Activated naive CD8-positive, alpha-beta T cell (primary cell): ENCODE results near the gene PCDHGB3.
"Not testable (repeated sequence)": the region's sequence is repeated elsewhere in the genome, so short reads cannot be mapped to it uniquely, and the experiment has no call there.

ENCODE experiments used
- H3K27ac Mint-ChIP-seq: one replicate; pipeline ENCODE4 v1.8.0; 2021; ENCODE audit warnings: mixed read lengths
- H3K27me3 Mint-ChIP-seq: one replicate; pipeline ENCODE4 v1.8.0; 2021; ENCODE audit warnings: mixed read lengths
- H3K36me3 Mint-ChIP-seq: one replicate; pipeline ENCODE4 v1.8.0; 2021; ENCODE audit warnings: mixed read lengths
- H3K4me1 Mint-ChIP-seq: one replicate; pipeline ENCODE4 v1.8.0; 2021; ENCODE audit warnings: low read depth, mixed read lengths
- H3K4me3 Mint-ChIP-seq: one replicate; pipeline ENCODE4 v1.8.0; 2021; ENCODE audit warnings: mild to moderate bottlenecking, mixed read lengths
- H3K9me3 Mint-ChIP-seq: one replicate; pipeline ENCODE4 v1.8.0; 2021; ENCODE audit warnings: low read depth, mixed read lengths

The PCDHGB3 gene

GRCh38 chr5:141369994-141370848 lies at the start of gene PCDHGB3:
Gene PCDHGB3, plus strand, starts transcription at chr5:141370242. Its CDS starts 153 bp downstream, at chr5:141370395.
- H3K9me3 Mint-ChIP-seq, result peaks cover 6% of the 10 kb centered on the region
- peaks cover 62% of the 10 kb centered on the region for H3K27me3 Mint-ChIP-seq
- peaks cover 9% of the 10 kb centered on the region for H3K4me1 Mint-ChIP-seq
- peak within 1 kb of the TSS; percentile 82 for H3K4me3 Mint-ChIP-seq
- no peak within 1 kb of the TSS for H3K27ac Mint-ChIP-seq
- peaks cover 18% of the 10 kb centered on the region for H3K36me3 Mint-ChIP-seq

GRCh38 chr5:141322261-141322660 lies 47.8 kb upstream of the PCDHGB3 start:
- Mint-ChIP-seq H3K27me3 (peaks cover 7% of the 10 kb centered on the region), H3K27ac (no peak overlapping the region), H3K4me3 (no peak overlapping the region), H3K4me1 (peaks cover 39% of the 10 kb centered on the region), H3K36me3 (peaks cover 31% of the 10 kb centered on the region), H3K9me3 (peaks cover 21% of the 10 kb centered on the region)

GRCh38 chr5:141326088-141326854 lies 43.8 kb upstream of the PCDHGB3 start:
- peak overlapping the region; percentile 82 for H3K27ac Mint-ChIP-seq
- peaks cover 9% of the 10 kb centered on the region for H3K4me1 Mint-ChIP-seq
- H3K36me3 Mint-ChIP-seq, result peaks cover 21% of the 10 kb centered on the region
- H3K9me3 Mint-ChIP-seq, result peaks cover 11% of the 10 kb centered on the region
- peak overlapping the region; percentile 92 for H3K4me3 Mint-ChIP-seq
- H3K27me3 Mint-ChIP-seq, result peaks cover 26% of the 10 kb centered on the region

- Mint-ChIP-seq H3K36me3 (peaks cover 20% of the 10 kb centered on the region), H3K4me3 (no peak overlapping the region), H3K4me1 (peaks cover 9% of the 10 kb centered on the region), H3K9me3 (peaks cover 9% of the 10 kb centered on the region), H3K27ac (no peak overlapping the region), H3K27me3 (peaks cover 39% of the 10 kb centered on the region)
These were observed 41.8 kb upstream of the PCDHGB3 start for GRCh38 chr5:141328231-141328630.

- Mint-ChIP-seq H3K4me1 (peaks cover 9% of the 10 kb centered on the region), H3K27ac (no peak within 1 kb of the TSS), H3K36me3 (peaks cover 36% of the 10 kb centered on the region), H3K9me3 (peaks cover 20% of the 10 kb centered on the region), H3K4me3 (peak within 1 kb of the TSS; percentile 32), H3K27me3 (peaks cover 58% of the 10 kb centered on the region)
These were observed 39.6 kb upstream of the PCDHGB3 start, which contains the start of gene PCDHGA1 for GRCh38 chr5:141330299-141331080. Gene PCDHGA1, plus strand, starts transcription at chr5:141330514.

- Mint-ChIP-seq H3K27me3 (peaks cover 64% of the 10 kb centered on the region), H3K9me3 (peaks cover 33% of the 10 kb centered on the region), H3K36me3 (peaks cover 41% of the 10 kb centered on the region)
- not testable (repeated sequence) for H3K4me3 Mint-ChIP-seq, H3K27ac Mint-ChIP-seq, H3K4me1 Mint-ChIP-seq
These were observed 37.5 kb upstream of the PCDHGB3 start for GRCh38 chr5:141332571-141332970.

GRCh38 chr5:141338538-141339306 lies 31.3 kb upstream of the PCDHGB3 start, which contains the start of gene PCDHGA2:
Gene PCDHGA2, plus strand, starts transcription at chr5:141338760.
- H3K4me1 Mint-ChIP-seq, result no peaks in the 10 kb centered on the region
- H3K9me3 Mint-ChIP-seq, result peaks cover 56% of the 10 kb centered on the region
- no peak within 1 kb of the TSS for H3K4me3 Mint-ChIP-seq
- peaks cover 47% of the 10 kb centered on the region for H3K36me3 Mint-ChIP-seq
- peaks cover 70% of the 10 kb centered on the region for H3K27me3 Mint-ChIP-seq
- no peak within 1 kb of the TSS for H3K27ac Mint-ChIP-seq

GRCh38 chr5:141340781-141341354 lies 29.2 kb upstream of the PCDHGB3 start:
- H3K4me1 Mint-ChIP-seq, H3K4me3 Mint-ChIP-seq, H3K27ac Mint-ChIP-seq: not testable (repeated sequence)
- Mint-ChIP-seq H3K9me3 (peaks cover 45% of the 10 kb centered on the region), H3K27me3 (peaks cover 66% of the 10 kb centered on the region), H3K36me3 (peaks cover 42% of the 10 kb centered on the region)

- H3K9me3 Mint-ChIP-seq, result peaks cover 34% of the 10 kb centered on the region
- peaks cover 64% of the 10 kb centered on the region for H3K27me3 Mint-ChIP-seq
- H3K4me1 Mint-ChIP-seq, result no peaks in the 10 kb centered on the region
- no peak overlapping the region for H3K4me3 Mint-ChIP-seq
- H3K27ac Mint-ChIP-seq, result no peak overlapping the region
- peaks cover 35% of the 10 kb centered on the region for H3K36me3 Mint-ChIP-seq
These were observed 27.3 kb upstream of the PCDHGB3 start for GRCh38 chr5:141342773-141343172.

GRCh38 chr5:141343242-141343952 lies 26.6 kb upstream of the PCDHGB3 start, which contains the start of gene PCDHGA3:
Gene PCDHGA3, plus strand, starts transcription at chr5:141343829. Its CDS starts 205 bp downstream, at chr5:141344034.
- no peaks in the 10 kb centered on the region for H3K4me1 Mint-ChIP-seq
- H3K36me3 Mint-ChIP-seq, result peaks cover 29% of the 10 kb centered on the region
- peak within 1 kb of the TSS; percentile 51 for H3K4me3 Mint-ChIP-seq
- H3K27me3 Mint-ChIP-seq, result peaks cover 61% of the 10 kb centered on the region
- peaks cover 27% of the 10 kb centered on the region for H3K9me3 Mint-ChIP-seq
- H3K27ac Mint-ChIP-seq, result no peak within 1 kb of the TSS

- peaks cover 28% of the 10 kb centered on the region for H3K36me3 Mint-ChIP-seq
- no peaks in the 10 kb centered on the region for H3K4me1 Mint-ChIP-seq
- no peak overlapping the region for H3K27ac Mint-ChIP-seq
- peaks cover 24% of the 10 kb centered on the region for H3K9me3 Mint-ChIP-seq
- peak overlapping the region; percentile 51 for H3K4me3 Mint-ChIP-seq
- peaks cover 62% of the 10 kb centered on the region for H3K27me3 Mint-ChIP-seq
These were observed 26.0 kb upstream of the PCDHGB3 start for GRCh38 chr5:141343953-141344463.

- Mint-ChIP-seq H3K27me3 (peaks cover 61% of the 10 kb centered on the region), H3K27ac (no peak overlapping the region), H3K4me3 (no peak overlapping the region), H3K36me3 (peaks cover 27% of the 10 kb centered on the region), H3K4me1 (no peaks in the 10 kb centered on the region), H3K9me3 (peaks cover 20% of the 10 kb centered on the region)
These were observed 24.7 kb upstream of the PCDHGB3 start for GRCh38 chr5:141345327-141345726.

- Mint-ChIP-seq H3K9me3 (peaks cover 19% of the 10 kb centered on the region), H3K27me3 (peaks cover 66% of the 10 kb centered on the region), H3K36me3 (peaks cover 26% of the 10 kb centered on the region)
- not testable (repeated sequence) for H3K4me1 Mint-ChIP-seq, H3K4me3 Mint-ChIP-seq, H3K27ac Mint-ChIP-seq
These were observed 24.0 kb upstream of the PCDHGB3 start for GRCh38 chr5:141346017-141346416.
